Astrocyte (in vitro differentiated cells and primary cell): ENCODE data around the gene HECW1.

Source experiments
- CTCF ChIP-seq: IDR thresholded peaks from 2 replicates; pipeline ENCODE4 v1.5.1; 2011; ENCODE audit warnings: low read depth, mild to moderate bottlenecking, inconsistent platforms, low read length, moderate library complexity; ENCODE audit not compliant: insufficient read depth
- EZH2 ChIP-seq: IDR thresholded peaks from 2 replicates; pipeline ENCODE4 v1.6.1; 2012; ENCODE audit warnings: mild to moderate bottlenecking, low read length, inconsistent platforms; ENCODE audit not compliant: insufficient read depth

DNA sequence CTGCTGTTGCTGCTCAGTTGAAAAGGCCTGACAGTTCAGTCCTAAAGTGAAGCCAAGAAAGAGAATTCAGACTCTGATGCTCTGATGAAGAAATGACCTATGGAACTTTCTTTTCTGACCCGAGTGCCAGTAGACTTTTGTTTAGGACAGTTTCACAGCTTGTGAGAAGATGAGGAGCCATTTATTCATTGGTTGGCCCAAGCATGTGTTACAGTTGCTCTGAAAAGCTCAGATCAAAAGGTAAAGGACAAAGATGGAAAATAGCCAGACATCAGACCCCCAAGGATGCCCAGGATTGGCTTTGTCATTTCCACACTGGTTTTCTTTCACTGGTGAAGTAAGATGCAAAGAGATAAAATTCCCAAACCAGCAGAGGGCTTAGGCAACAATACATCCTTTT is 321.2 kb downstream of the HECW1 start:
- TF ChIP-seq CTCF (no peak), EZH2 (no peak)
